Esophagus (tissue), 2 donors: Measurements from ENCODE around the gene STRN4. TPM values are rescaled to one million over a fixed set of nuclear protein-coding genes. Genes with fewer than 3 reads are reported as not detected.
A peak's percentile ranks its signal among the peaks of the same experiment; 100 is the strongest.

Source experiments
- H3K27ac ChIP-seq, 2 donors: one replicate each; pipeline ENCODE4 v1.5.1; 2013; ENCODE audit warnings: low read depth in 2 of 2, mild to moderate bottlenecking in 2 of 2, inconsistent platforms in 1 of 2, low read length in 1 of 2, moderate library complexity in 1 of 2
- H3K27me3 ChIP-seq, 2 donors: one replicate each; pipeline ENCODE4 v1.6.1; 2013; ENCODE audit warnings: low read length in 2 of 2, control low read depth in 1 of 2, mild to moderate bottlenecking in 1 of 2; ENCODE audit not compliant: insufficient read depth in 2 of 2, control insufficient read depth in 1 of 2
- H3K36me3 ChIP-seq, 2 donors: one replicate each; pipeline ENCODE4 v1.6.1; 2013; ENCODE audit warnings: low read length in 1 of 2; ENCODE audit not compliant: control insufficient read depth in 2 of 2, insufficient read depth in 2 of 2
- H3K4me1 ChIP-seq, 2 donors: one replicate each; pipeline ENCODE4 v1.6.1; 2013; ENCODE audit warnings: low read length in 1 of 2; ENCODE audit not compliant: control insufficient read depth in 2 of 2, insufficient read depth in 2 of 2
- H3K4me3 ChIP-seq, 2 donors: one replicate each; pipeline ENCODE4 v1.5.1; 2013; ENCODE audit warnings: low read length in 2 of 2, mild to moderate bottlenecking in 2 of 2, low read depth in 1 of 2, moderate library complexity in 1 of 2
- H3K9me3 ChIP-seq, 2 donors: one replicate each; pipeline ENCODE4 v1.6.1; 2013; ENCODE audit warnings: mild to moderate bottlenecking in 2 of 2, low read depth in 1 of 2, low read length in 1 of 2, moderate library complexity in 1 of 2; ENCODE audit not compliant: control insufficient read depth in 2 of 2, insufficient read depth in 1 of 2
- WGBS, 2 donors: extraction: QIAGEN DNeasy Blood & Tissue Kit; methylation state at CpG; one replicate each; pipeline ENCODE4 v1.1.7; 2013; 5-methylcytosine and 5-hydroxymethylcytosine counted together
- polyA plus RNA-seq, 2 donors: library from polyadenylated mRNA; stranded (reverse); fragments of 200-250 nt; gene quantifications; one replicate each; pipeline ENCODE4 v1.2.3, GENCODE V29; 2013
- donor health status: healthy with polysubstance abuse.
- donor health status: Bipolar disorder and iron deficiency.

The STRN4 gene
- polyA plus RNA-seq = 10 to 100 TPM; 53.2 to 55.6 TPM

- H3K4me3 ChIP-seq = peak within 1 kb of the TSS; percentile 87 to 95
Measured at GRCh38 chr19:46746281-46747057, at the start of gene STRN4. TSS of gene STRN4 (minus strand) at chr19:46746450. CDS start at chr19:46746430, 20 bp downstream.

GRCh38 chr19:46791944-46792343 lies 45.7 kb upstream of the STRN4 start:
- no peak overlapping the region for H3K4me3 ChIP-seq
- H3K4me1 ChIP-seq = peaks cover 0 to 8% of the 10 kb centered on the region in 2 donors
- no peaks in the 10 kb centered on the region for H3K36me3 ChIP-seq
- H3K27ac ChIP-seq = no peak overlapping the region
- H3K9me3 ChIP-seq = no peaks in the 10 kb centered on the region
- 62 to 67% methylated on average over 5 of the region's 5 CpGs for WGBS, 2 donors
- no peaks in the 10 kb centered on the region for H3K27me3 ChIP-seq

More at GRCh38 chr19:46746281-46747057, at the start of gene STRN4:
- Histone ChIP-seq H3K9me3 (no peaks in the 10 kb centered on the region), H3K27ac (peak within 1 kb of the TSS; percentile 85 to 89), H3K27me3 (no peaks in the 10 kb centered on the region), H3K4me1 (peaks cover 8 to 11% of the 10 kb centered on the region in 2 donors), H3K36me3 (peaks cover 0 to under 1% of the 10 kb centered on the region in 2 donors)
- WGBS, 2 donors = 1 to 2% methylated on average over 27 to 73 of the region's 74 CpGs

- peaks cover 3 to 14% of the 10 kb centered on the region in 2 donors for H3K4me1 ChIP-seq
- H3K9me3 ChIP-seq = no peaks in the 10 kb centered on the region
- H3K27ac ChIP-seq = peak overlapping the region in 1 of 2 donors; percentile 5
- WGBS, 2 donors = 88 to 90% methylated on average over 8 of the region's 8 CpGs
- no peaks in the 10 kb centered on the region for H3K27me3 ChIP-seq
- H3K36me3 ChIP-seq = no peaks in the 10 kb centered on the region
- no peak overlapping the region for H3K4me3 ChIP-seq
Measured at GRCh38 chr19:46789371-46789770, 43.1 kb upstream of the STRN4 start.

GRCh38 chr19:46788968-46789338 lies 42.7 kb upstream of the STRN4 start:
- Histone ChIP-seq H3K4me3 (no peak overlapping the region), H3K27ac (peak overlapping the region in 1 of 2 donors; percentile 5), H3K4me1 (peaks cover 3 to 18% of the 10 kb centered on the region in 2 donors), H3K36me3 (peaks cover 0 to 3% of the 10 kb centered on the region in 2 donors), H3K27me3 (no peaks in the 10 kb centered on the region), H3K9me3 (no peaks in the 10 kb centered on the region)
- 58 to 64% methylated on average over 9 of the region's 9 CpGs for WGBS, 2 donors

GRCh38 chr19:46788262-46788967 lies 42.2 kb upstream of the STRN4 start, which contains the start of gene SLC1A5:
TSS of gene SLC1A5 (minus strand) at chr19:46788594. CDS start at chr19:46787965, 629 bp downstream.
- H3K4me1 ChIP-seq = peaks cover 3 to 22% of the 10 kb centered on the region in 2 donors

GRCh38 chr19:46787331-46788261 lies 41.3 kb upstream of the STRN4 start:
- Histone ChIP-seq H3K27ac (peak overlapping the region; percentile 95 to 97), H3K4me3 (peak overlapping the region; percentile 73 to 87), H3K4me1 (peaks cover 3 to 23% of the 10 kb centered on the region in 2 donors), H3K36me3 (peaks cover 0 to 9% of the 10 kb centered on the region in 2 donors), H3K9me3 (no peaks in the 10 kb centered on the region), H3K27me3 (no peaks in the 10 kb centered on the region)
- 1% methylated on average over 80 of the region's 80 CpGs for WGBS, 2 donors

More at GRCh38 chr19:46788262-46788967, 42.2 kb upstream of the STRN4 start, which contains the start of gene SLC1A5:
- Histone ChIP-seq H3K36me3 (peaks cover 0 to 5% of the 10 kb centered on the region in 2 donors), H3K4me3 (peak within 1 kb of the TSS; percentile 73 to 87), H3K27me3 (no peaks in the 10 kb centered on the region), H3K27ac (peak within 1 kb of the TSS; percentile 95 to 97), H3K9me3 (no peaks in the 10 kb centered on the region)
- 1% methylated on average over 35 to 46 of the region's 46 CpGs for WGBS, 2 donors

- WGBS, 2 donors = 8 to 11% methylated on average over 5 of the region's 5 CpGs
- H3K4me3 ChIP-seq = peak overlapping the region; percentile 73 to 87
Measured at GRCh38 chr19:46787040-46787330, 40.7 kb upstream of the STRN4 start.

GRCh38 chr19:46786236-46787039 lies 40.2 kb upstream of the STRN4 start:
- H3K27ac ChIP-seq = peak overlapping the region; percentile 95 to 97
- peaks cover 0 to 13% of the 10 kb centered on the region in 2 donors for H3K36me3 ChIP-seq
- 5 to 17% methylated on average over 18 to 20 of the region's 20 CpGs for WGBS, 2 donors
- peaks cover 3 to 23% of the 10 kb centered on the region in 2 donors for H3K4me1 ChIP-seq
- no peaks in the 10 kb centered on the region for H3K9me3 ChIP-seq
- H3K27me3 ChIP-seq = no peaks in the 10 kb centered on the region
- peak overlapping the region; percentile 73 to 87 for H3K4me3 ChIP-seq

More at GRCh38 chr19:46787040-46787330, 40.7 kb upstream of the STRN4 start:
- Histone ChIP-seq H3K9me3 (no peaks in the 10 kb centered on the region), H3K4me1 (peaks cover 3 to 23% of the 10 kb centered on the region in 2 donors), H3K27me3 (no peaks in the 10 kb centered on the region), H3K27ac (peak overlapping the region; percentile 95 to 97), H3K36me3 (peaks cover 0 to 13% of the 10 kb centered on the region in 2 donors)
